NB4 (cell line): ENCODE data around the gene ANAPC15.
"Not testable (repeated sequence)": the region's sequence is repeated elsewhere in the genome, so short reads cannot be mapped to it uniquely, and the experiment has no call there.

Experiments
- DNase-seq: peaks from one replicate; pipeline ENCODE4 v3.0.0; 2010; ENCODE audit warnings: low read depth
- H3K4me3 ChIP-seq: one replicate; pipeline ENCODE4 v1.5.1; 2011; ENCODE audit warnings: mild to moderate bottlenecking, low read depth, low read length, moderate library complexity
- CTCF ChIP-seq: IDR thresholded peaks from one replicate; pipeline ENCODE4 v1.5.1; 2012; ENCODE audit warnings: low read depth, low read length
- MAX ChIP-seq: IDR thresholded peaks from 2 replicates; pipeline ENCODE4 v1.6.1; 2011; ENCODE audit warnings: low read depth, low read length
- MYC ChIP-seq: IDR thresholded peaks from 2 replicates; pipeline ENCODE4 v1.6.1; 2011; ENCODE audit warnings: low read depth, low read length
- POLR2A ChIP-seq: IDR thresholded peaks from 2 replicates; pipeline ENCODE4 v1.6.1; 2011; ENCODE audit warnings: mild to moderate bottlenecking; ENCODE audit not compliant: insufficient read length; ENCODE audit errors: extremely low read depth

Gene ANAPC15

GRCh38 chr11:72138821-72139390 is 26.4 kb upstream of the ANAPC15 start:
- H3K4me3 ChIP-seq, result no peak overlapping the region
- DNase-seq, result no peak
- TF ChIP-seq MYC (no peak), POLR2A (no peak), MAX (no peak), CTCF (no peak)

- DNase-seq, result no peak
Measured at GRCh38 chr11:72136684-72137262, 24.3 kb upstream of the ANAPC15 start.

GRCh38 chr11:72135891-72136683 is 23.6 kb upstream of the ANAPC15 start:
- no peak overlapping the region for H3K4me3 ChIP-seq
- DNase-seq, result no peak
- TF ChIP-seq POLR2A, result no peak
- TF ChIP-seq MYC, result no peak
- TF ChIP-seq CTCF, result no peak
- TF ChIP-seq MAX, result no peak

More at GRCh38 chr11:72136684-72137262, 24.3 kb upstream of the ANAPC15 start:
- TF ChIP-seq MAX (no peak), MYC (no peak), CTCF (no peak), POLR2A (no peak)
- H3K4me3 ChIP-seq, result no peak overlapping the region

GRCh38 chr11:72135473-72135872 is 23.0 kb upstream of the ANAPC15 start, which contains the start of gene FOLR3:
Gene FOLR3 (plus strand): TSS chr11:72135725. CDS start chr11:72135953, 228 bp downstream.
- not testable (repeated sequence) for DNase-seq, H3K4me3 ChIP-seq

- no peak overlapping the region for H3K4me3 ChIP-seq
- no peak for TF ChIP-seq MAX
- TF ChIP-seq POLR2A, result no peak
- TF ChIP-seq CTCF, result no peak
- TF ChIP-seq MYC, result no peak
- DNase-seq, result no peak
Measured at GRCh38 chr11:72132646-72133045, 20.2 kb upstream of the ANAPC15 start.

- no peak for DNase-seq
- no peak for TF ChIP-seq POLR2A
- TF ChIP-seq MYC, result no peak
- no peak for TF ChIP-seq CTCF
- TF ChIP-seq MAX, result no peak
- H3K4me3 ChIP-seq, result no peak overlapping the region
Measured at GRCh38 chr11:72129381-72129780, 16.9 kb upstream of the ANAPC15 start.
